ENCODE measurements around the gene PARP15.

PARP15 gene

GRCh38 chr3:122598556-122598955, 21.1 kb downstream of the PARP15 start:
- Histone ChIP-seq H3K36me3 (ENCODE audit: low read depth) (no peaks in the 10 kb centered on the region), H3K27ac (ENCODE audit: poor library complexity, severe bottlenecking) (no peak overlapping the region), H3K4me3 (ENCODE audit: severe bottlenecking) (no peak overlapping the region), H3K4me1 (ENCODE audit: insufficient read depth, poor library complexity, severe bottlenecking) (no peaks in the 10 kb centered on the region), H3K9me3 (ENCODE audit: severe bottlenecking) (no peaks in the 10 kb centered on the region), H3K27me3 (ENCODE audit: insufficient read depth, poor library complexity, severe bottlenecking) (no peaks in the 10 kb centered on the region)
- TF ChIP-seq CTCF (IDR thresholded peaks at IDR 0.05; ENCODE audit: poor library complexity, severe bottlenecking): no peak
- DNase-seq (ENCODE audit: low spot score): no peak
- no peak for ATAC-seq (ENCODE audit: low read depth)

GRCh38 chr3:122602011-122602710, 24.7 kb downstream of the PARP15 start:
- no peaks in the 10 kb centered on the region for H3K27me3 ChIP-seq (ENCODE audit: insufficient read depth, poor library complexity, severe bottlenecking)
- H3K27ac ChIP-seq (ENCODE audit: poor library complexity, severe bottlenecking): no peak overlapping the region
- ATAC-seq (ENCODE audit: low read depth): no peak
- H3K4me1 ChIP-seq (ENCODE audit: insufficient read depth, poor library complexity, severe bottlenecking): no peaks in the 10 kb centered on the region
- TF ChIP-seq CTCF (IDR thresholded peaks at IDR 0.05; ENCODE audit: poor library complexity, severe bottlenecking): no peak
- H3K4me3 ChIP-seq (ENCODE audit: severe bottlenecking): no peak overlapping the region
- no peaks in the 10 kb centered on the region for H3K36me3 ChIP-seq (ENCODE audit: low read depth)
- no peaks in the 10 kb centered on the region for H3K9me3 ChIP-seq (ENCODE audit: severe bottlenecking)
- no peak for DNase-seq (ENCODE audit: low spot score)

GRCh38 chr3:122603056-122603455, 25.6 kb downstream of the PARP15 start:
- no peaks in the 10 kb centered on the region for H3K4me1 ChIP-seq (ENCODE audit: insufficient read depth, poor library complexity, severe bottlenecking)
- no peaks in the 10 kb centered on the region for H3K27me3 ChIP-seq (ENCODE audit: insufficient read depth, poor library complexity, severe bottlenecking)

GRCh38 chr3:122606330-122606729, 28.9 kb downstream of the PARP15 start:
- Histone ChIP-seq H3K27ac (ENCODE audit: poor library complexity, severe bottlenecking) (no peak overlapping the region), H3K4me1 (ENCODE audit: insufficient read depth, poor library complexity, severe bottlenecking) (peaks cover 7% of the 10 kb centered on the region), H3K27me3 (ENCODE audit: insufficient read depth, poor library complexity, severe bottlenecking) (no peaks in the 10 kb centered on the region), H3K36me3 (ENCODE audit: low read depth) (no peaks in the 10 kb centered on the region), H3K4me3 (ENCODE audit: severe bottlenecking) (no peak overlapping the region), H3K9me3 (ENCODE audit: severe bottlenecking) (no peaks in the 10 kb centered on the region)
- TF ChIP-seq CTCF (IDR thresholded peaks at IDR 0.05; ENCODE audit: poor library complexity, severe bottlenecking): no peak
- DNase-seq (ENCODE audit: low spot score) (no peak), ATAC-seq (ENCODE audit: low read depth) (no peak)

More at GRCh38 chr3:122603056-122603455, 25.6 kb downstream of the PARP15 start:
- Histone ChIP-seq H3K36me3 (ENCODE audit: low read depth) (no peaks in the 10 kb centered on the region), H3K4me3 (ENCODE audit: severe bottlenecking) (no peak overlapping the region), H3K9me3 (ENCODE audit: severe bottlenecking) (no peaks in the 10 kb centered on the region), H3K27ac (ENCODE audit: poor library complexity, severe bottlenecking) (no peak overlapping the region)
- no peak for DNase-seq (ENCODE audit: low spot score)
- TF ChIP-seq CTCF (IDR thresholded peaks at IDR 0.05; ENCODE audit: poor library complexity, severe bottlenecking): no peak
- ATAC-seq (ENCODE audit: low read depth): no peak

- DNase-seq (ENCODE audit: low spot score) (no peak), ATAC-seq (ENCODE audit: low read depth) (no peak)
- Histone ChIP-seq H3K27ac (ENCODE audit: poor library complexity, severe bottlenecking) (no peak overlapping the region), H3K4me1 (ENCODE audit: insufficient read depth, poor library complexity, severe bottlenecking) (peaks cover 7% of the 10 kb centered on the region), H3K27me3 (ENCODE audit: insufficient read depth, poor library complexity, severe bottlenecking) (no peaks in the 10 kb centered on the region), H3K36me3 (ENCODE audit: low read depth) (no peaks in the 10 kb centered on the region), H3K4me3 (ENCODE audit: severe bottlenecking) (no peak overlapping the region), H3K9me3 (ENCODE audit: severe bottlenecking) (no peaks in the 10 kb centered on the region)
- TF ChIP-seq CTCF (IDR thresholded peaks at IDR 0.05; ENCODE audit: poor library complexity, severe bottlenecking): no peak
These were observed 31.5 kb downstream of the PARP15 start for GRCh38 chr3:122608916-122609315.

Data from RWPE2 (cell line).